ENCODE measurements around the gene KRT77. TPM values are rescaled to one million over a fixed set of nuclear protein-coding genes. Genes with fewer than 3 reads are reported as not detected.
"Not testable (repeated sequence)": the region's sequence is repeated elsewhere in the genome, so short reads cannot be mapped to it uniquely, and the experiment has no call there.

KRT77 gene
- under 1 TPM in 1 of 2 donors, not detected in 1; 0.06 TPM for polyA plus RNA-seq

- no peaks in the 10 kb centered on the region for H3K27me3 ChIP-seq (ENCODE audit: control insufficient read depth in 1 of 2, insufficient read depth in 2 of 2, low read length in 2 of 2)
- 38 to 53% methylated on average over 2 of the region's 2 CpGs for WGBS, 2 donors
- H3K27ac ChIP-seq (ENCODE audit: low read depth in 2 of 2, low read length in 1 of 2) = no peak within 1 kb of the TSS
- H3K4me3 ChIP-seq (ENCODE audit: low read depth in 1 of 2, low read length in 2 of 2) = no peak within 1 kb of the TSS
- no peaks in the 10 kb centered on the region for H3K36me3 ChIP-seq (ENCODE audit: control insufficient read depth in 2 of 2, insufficient read depth in 2 of 2, low read length in 1 of 2)
- H3K4me1 ChIP-seq (ENCODE audit: control insufficient read depth in 2 of 2, insufficient read depth in 2 of 2, low read length in 1 of 2) = no peaks in the 10 kb centered on the region
- no peaks in the 10 kb centered on the region for H3K9me3 ChIP-seq (ENCODE audit: control insufficient read depth in 2 of 2, insufficient read depth in 1 of 2, low read depth in 1 of 2, low read length in 1 of 2)
Observed at GRCh38 chr12:52703424-52703823, at the start of gene KRT77. TSS of gene KRT77 (minus strand) at chr12:52703524. CDS start at chr12:52703434, 90 bp downstream.

DNA sequence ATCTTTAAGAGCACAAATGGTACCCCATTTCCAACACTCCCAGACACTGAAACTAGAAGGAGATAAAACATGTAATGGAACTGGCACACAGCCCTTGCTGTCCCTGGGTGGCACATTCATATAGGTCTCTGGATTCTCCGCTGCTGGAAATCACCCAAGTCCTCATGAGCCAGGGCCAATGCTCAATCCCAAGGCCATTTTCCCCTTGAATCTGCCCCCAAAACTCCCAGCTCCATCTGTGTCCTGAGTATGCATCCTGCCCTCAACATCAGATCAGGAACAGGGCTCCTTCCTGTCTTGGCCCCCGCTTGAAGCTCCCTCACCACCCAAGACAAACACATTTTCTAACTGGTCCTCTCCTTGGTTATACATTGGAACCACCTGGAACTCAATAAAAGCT, 49.2 kb upstream of the KRT77 start:
- Histone ChIP-seq H3K4me1 (ENCODE audit: control insufficient read depth in 2 of 2, insufficient read depth in 2 of 2, low read length in 1 of 2) (no peaks in the 10 kb centered on the region), H3K27me3 (ENCODE audit: control insufficient read depth in 1 of 2, insufficient read depth in 2 of 2, low read length in 2 of 2) (no peaks in the 10 kb centered on the region), H3K4me3 (ENCODE audit: low read depth in 1 of 2, low read length in 2 of 2) (no peak overlapping the region), H3K9me3 (ENCODE audit: control insufficient read depth in 2 of 2, insufficient read depth in 1 of 2, low read depth in 1 of 2, low read length in 1 of 2) (peaks cover 0 to 2% of the 10 kb centered on the region in 2 donors), H3K36me3 (ENCODE audit: control insufficient read depth in 2 of 2, insufficient read depth in 2 of 2, low read length in 1 of 2) (no peaks in the 10 kb centered on the region), H3K27ac (ENCODE audit: low read depth in 2 of 2, low read length in 1 of 2) (no peak overlapping the region)
- WGBS, 2 donors = 81 to 84% methylated on average over 2 of the region's 2 CpGs

DNA sequence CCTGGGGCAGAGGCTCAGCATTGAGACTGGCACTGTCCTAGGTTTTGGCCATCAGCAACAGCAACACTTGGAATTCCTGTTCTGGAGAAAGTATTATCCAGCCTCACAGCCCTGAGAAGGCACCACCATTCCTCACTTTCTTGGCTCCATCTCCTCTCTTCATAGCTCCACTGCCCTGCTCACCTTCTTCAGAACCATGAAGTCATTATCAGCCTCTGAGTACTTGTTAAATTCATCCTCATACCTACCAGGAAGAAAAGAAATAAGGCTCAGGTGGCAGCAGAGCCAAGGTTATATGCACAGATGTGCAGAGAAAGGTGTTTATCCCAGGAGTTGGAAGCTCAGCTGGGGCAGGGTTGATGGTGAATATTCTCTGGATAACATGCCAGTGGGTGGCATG, 48.5 kb upstream of the KRT77 start:
- Histone ChIP-seq H3K4me1 (ENCODE audit: control insufficient read depth in 2 of 2, insufficient read depth in 2 of 2, low read length in 1 of 2) (no peaks in the 10 kb centered on the region), H3K27me3 (ENCODE audit: control insufficient read depth in 1 of 2, insufficient read depth in 2 of 2, low read length in 2 of 2) (no peaks in the 10 kb centered on the region), H3K4me3 (ENCODE audit: low read depth in 1 of 2, low read length in 2 of 2) (no peak overlapping the region), H3K27ac (ENCODE audit: low read depth in 2 of 2, low read length in 1 of 2) (no peak overlapping the region), H3K9me3 (ENCODE audit: control insufficient read depth in 2 of 2, insufficient read depth in 1 of 2, low read depth in 1 of 2, low read length in 1 of 2) (peaks cover 0 to 2% of the 10 kb centered on the region in 2 donors), H3K36me3 (ENCODE audit: control insufficient read depth in 2 of 2, insufficient read depth in 2 of 2, low read length in 1 of 2) (no peaks in the 10 kb centered on the region)

DNA sequence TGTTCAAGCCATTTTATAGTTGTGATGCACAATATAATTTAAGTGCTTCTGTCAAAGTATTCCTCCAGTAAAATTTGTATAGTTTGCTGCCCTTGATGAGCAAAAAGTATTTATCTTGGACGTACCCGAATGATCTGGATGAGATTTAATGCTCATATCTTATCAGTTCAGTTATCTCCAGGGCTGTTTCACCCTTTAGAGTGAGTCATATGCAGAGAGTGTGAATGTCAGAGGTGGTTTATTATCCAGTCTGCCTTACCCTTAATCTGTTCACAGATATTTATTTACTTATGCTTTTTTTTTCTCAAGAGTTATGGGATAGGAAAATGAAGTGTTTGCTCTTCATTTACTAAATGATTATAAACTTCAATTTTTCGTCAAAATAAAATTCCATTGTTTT, 47.2 kb upstream of the KRT77 start:
- not testable (repeated sequence) for H3K4me3 ChIP-seq (ENCODE audit: low read depth in 1 of 2, low read length in 2 of 2); H3K27ac ChIP-seq (ENCODE audit: low read depth in 2 of 2, low read length in 1 of 2); H3K27me3 ChIP-seq (ENCODE audit: control insufficient read depth in 1 of 2, insufficient read depth in 2 of 2, low read length in 2 of 2); H3K4me1 ChIP-seq (ENCODE audit: control insufficient read depth in 2 of 2, insufficient read depth in 2 of 2, low read length in 1 of 2); H3K9me3 ChIP-seq (ENCODE audit: control insufficient read depth in 2 of 2, insufficient read depth in 1 of 2, low read depth in 1 of 2, low read length in 1 of 2); H3K36me3 ChIP-seq (ENCODE audit: control insufficient read depth in 2 of 2, insufficient read depth in 2 of 2, low read length in 1 of 2)
- 58 to 63% methylated on average over 3 of the region's 3 CpGs for WGBS, 2 donors

GRCh38 chr12:52749827-52750226, 46.5 kb upstream of the KRT77 start:
- WGBS, 2 donors = 75 to 82% methylated on average over 3 of the region's 3 CpGs
- peaks cover 0 to 6% of the 10 kb centered on the region in 2 donors for H3K27me3 ChIP-seq (ENCODE audit: control insufficient read depth in 1 of 2, insufficient read depth in 2 of 2, low read length in 2 of 2)
- no peak overlapping the region for H3K27ac ChIP-seq (ENCODE audit: low read depth in 2 of 2, low read length in 1 of 2)
- no peaks in the 10 kb centered on the region for H3K4me1 ChIP-seq (ENCODE audit: control insufficient read depth in 2 of 2, insufficient read depth in 2 of 2, low read length in 1 of 2)
- peaks cover 0 to 2% of the 10 kb centered on the region in 2 donors for H3K9me3 ChIP-seq (ENCODE audit: control insufficient read depth in 2 of 2, insufficient read depth in 1 of 2, low read depth in 1 of 2, low read length in 1 of 2)
- no peak overlapping the region for H3K4me3 ChIP-seq (ENCODE audit: low read depth in 1 of 2, low read length in 2 of 2)
- H3K36me3 ChIP-seq (ENCODE audit: control insufficient read depth in 2 of 2, insufficient read depth in 2 of 2, low read length in 1 of 2) = no peaks in the 10 kb centered on the region

DNA sequence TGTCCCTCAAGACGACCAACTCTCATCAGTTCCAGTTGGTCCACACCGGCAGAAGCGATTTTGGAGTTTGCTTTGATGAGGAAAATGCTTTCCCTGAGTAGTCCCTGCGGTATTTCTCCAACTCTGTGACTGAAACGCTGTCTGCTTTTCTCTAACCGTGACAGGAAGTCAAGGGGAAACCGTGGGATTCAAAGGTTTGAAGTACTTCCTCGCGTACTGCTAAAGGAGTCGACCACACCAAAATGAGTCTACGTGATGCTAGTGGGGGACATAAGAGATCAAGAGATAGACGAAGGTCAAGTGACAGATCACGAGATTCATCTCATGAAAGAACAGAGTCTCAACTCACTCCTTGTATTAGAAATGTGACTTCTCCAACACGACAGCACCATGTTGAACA, 45.3 kb upstream of the KRT77 start:
- no peak overlapping the region for H3K27ac ChIP-seq (ENCODE audit: low read depth in 2 of 2, low read length in 1 of 2)
- no peaks in the 10 kb centered on the region for H3K4me1 ChIP-seq (ENCODE audit: control insufficient read depth in 2 of 2, insufficient read depth in 2 of 2, low read length in 1 of 2)
- WGBS, 2 donors = 64 to 68% methylated on average over 14 of the region's 14 CpGs
- H3K36me3 ChIP-seq (ENCODE audit: control insufficient read depth in 2 of 2, insufficient read depth in 2 of 2, low read length in 1 of 2) = no peaks in the 10 kb centered on the region
- peaks cover 0 to 4% of the 10 kb centered on the region in 2 donors for H3K9me3 ChIP-seq (ENCODE audit: control insufficient read depth in 2 of 2, insufficient read depth in 1 of 2, low read depth in 1 of 2, low read length in 1 of 2)
- no peak overlapping the region for H3K4me3 ChIP-seq (ENCODE audit: low read depth in 1 of 2, low read length in 2 of 2)
- H3K27me3 ChIP-seq (ENCODE audit: control insufficient read depth in 1 of 2, insufficient read depth in 2 of 2, low read length in 2 of 2) = peaks cover 0 to 6% of the 10 kb centered on the region in 2 donors

DNA sequence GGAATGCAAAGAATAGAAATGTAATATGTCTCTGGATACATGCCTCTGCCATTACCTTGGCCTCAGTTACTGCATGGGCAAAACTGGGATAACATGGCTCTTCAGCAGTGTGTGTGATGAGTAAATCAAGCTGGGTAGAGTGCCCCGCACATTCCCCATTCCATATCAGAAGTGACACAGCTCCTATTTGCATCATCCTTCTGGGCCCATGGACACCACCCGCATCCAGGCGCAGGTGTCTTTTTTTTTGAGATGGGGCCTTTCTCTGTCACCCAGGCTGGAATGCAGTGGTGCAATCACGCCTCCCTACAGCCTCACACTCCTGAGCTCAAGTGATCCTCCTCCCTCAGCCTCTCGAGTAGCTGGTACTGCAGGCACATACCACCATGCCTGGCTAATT, 42.2 kb upstream of the KRT77 start:
- Histone ChIP-seq H3K27me3 (ENCODE audit: control insufficient read depth in 1 of 2, insufficient read depth in 2 of 2, low read length in 2 of 2) (peaks cover 0 to 6% of the 10 kb centered on the region in 2 donors), H3K4me1 (ENCODE audit: control insufficient read depth in 2 of 2, insufficient read depth in 2 of 2, low read length in 1 of 2) (no peaks in the 10 kb centered on the region), H3K27ac (ENCODE audit: low read depth in 2 of 2, low read length in 1 of 2) (no peak overlapping the region), H3K9me3 (ENCODE audit: control insufficient read depth in 2 of 2, insufficient read depth in 1 of 2, low read depth in 1 of 2, low read length in 1 of 2) (peaks cover 0 to 4% of the 10 kb centered on the region in 2 donors), H3K36me3 (ENCODE audit: control insufficient read depth in 2 of 2, insufficient read depth in 2 of 2, low read length in 1 of 2) (no peaks in the 10 kb centered on the region), H3K4me3 (ENCODE audit: low read depth in 1 of 2, low read length in 2 of 2) (no peak overlapping the region)
- 75 to 83% methylated on average over 5 of the region's 5 CpGs for WGBS, 2 donors

- 65 to 75% methylated on average over 1 of the region's 1 CpG for WGBS, 2 donors
- peaks cover 0 to 4% of the 10 kb centered on the region in 2 donors for H3K9me3 ChIP-seq (ENCODE audit: control insufficient read depth in 2 of 2, insufficient read depth in 1 of 2, low read depth in 1 of 2, low read length in 1 of 2)
- H3K4me1 ChIP-seq (ENCODE audit: control insufficient read depth in 2 of 2, insufficient read depth in 2 of 2, low read length in 1 of 2) = no peaks in the 10 kb centered on the region
- no peak overlapping the region for H3K4me3 ChIP-seq (ENCODE audit: low read depth in 1 of 2, low read length in 2 of 2)
- no peak overlapping the region for H3K27ac ChIP-seq (ENCODE audit: low read depth in 2 of 2, low read length in 1 of 2)
- no peaks in the 10 kb centered on the region for H3K36me3 ChIP-seq (ENCODE audit: control insufficient read depth in 2 of 2, insufficient read depth in 2 of 2, low read length in 1 of 2)
- peaks cover 0 to 6% of the 10 kb centered on the region in 2 donors for H3K27me3 ChIP-seq (ENCODE audit: control insufficient read depth in 1 of 2, insufficient read depth in 2 of 2, low read length in 2 of 2)
Observed at GRCh38 chr12:52744493-52745156, 41.3 kb upstream of the KRT77 start.

- Histone ChIP-seq H3K9me3 (ENCODE audit: control insufficient read depth in 2 of 2, insufficient read depth in 1 of 2, low read depth in 1 of 2, low read length in 1 of 2) (peaks cover 0 to 2% of the 10 kb centered on the region in 2 donors), H3K27ac (ENCODE audit: low read depth in 2 of 2, low read length in 1 of 2) (no peak overlapping the region), H3K27me3 (ENCODE audit: control insufficient read depth in 1 of 2, insufficient read depth in 2 of 2, low read length in 2 of 2) (peaks cover 0 to 6% of the 10 kb centered on the region in 2 donors), H3K4me1 (ENCODE audit: control insufficient read depth in 2 of 2, insufficient read depth in 2 of 2, low read length in 1 of 2) (no peaks in the 10 kb centered on the region), H3K36me3 (ENCODE audit: control insufficient read depth in 2 of 2, insufficient read depth in 2 of 2, low read length in 1 of 2) (no peaks in the 10 kb centered on the region), H3K4me3 (ENCODE audit: low read depth in 1 of 2, low read length in 2 of 2) (no peak overlapping the region)
- WGBS, 2 donors = 69 to 80% methylated on average over 3 of the region's 3 CpGs
Observed at GRCh38 chr12:52742822-52743457, 39.6 kb upstream of the KRT77 start.

- Histone ChIP-seq H3K4me1 (ENCODE audit: control insufficient read depth in 2 of 2, insufficient read depth in 2 of 2, low read length in 1 of 2) (no peaks in the 10 kb centered on the region), H3K4me3 (ENCODE audit: low read depth in 1 of 2, low read length in 2 of 2) (no peak overlapping the region), H3K36me3 (ENCODE audit: control insufficient read depth in 2 of 2, insufficient read depth in 2 of 2, low read length in 1 of 2) (no peaks in the 10 kb centered on the region), H3K27me3 (ENCODE audit: control insufficient read depth in 1 of 2, insufficient read depth in 2 of 2, low read length in 2 of 2) (peaks cover 0 to 6% of the 10 kb centered on the region in 2 donors), H3K9me3 (ENCODE audit: control insufficient read depth in 2 of 2, insufficient read depth in 1 of 2, low read depth in 1 of 2, low read length in 1 of 2) (peaks cover 0 to 2% of the 10 kb centered on the region in 2 donors), H3K27ac (ENCODE audit: low read depth in 2 of 2, low read length in 1 of 2) (no peak overlapping the region)
- WGBS, 2 donors = 67 to 72% methylated on average over 7 of the region's 7 CpGs
Observed at GRCh38 chr12:52742196-52742580, 38.9 kb upstream of the KRT77 start.
